NCI-H2196 treated with DMSO at 0.1 percent for 48 hours (cell line): ENCODE measurements around the gene CSHL1.
"Not testable (repeated sequence)": the region's sequence is repeated elsewhere in the genome, so short reads cannot be mapped to it uniquely, and the experiment has no call there.

ENCODE experiments used
- DNase-seq: peaks from one replicate; lab custom pipeline; 2025; ENCODE audit not compliant: unreplicated experiment; lab: John Stamatoyannopoulos, UW

The CSHL1 gene

DNA sequence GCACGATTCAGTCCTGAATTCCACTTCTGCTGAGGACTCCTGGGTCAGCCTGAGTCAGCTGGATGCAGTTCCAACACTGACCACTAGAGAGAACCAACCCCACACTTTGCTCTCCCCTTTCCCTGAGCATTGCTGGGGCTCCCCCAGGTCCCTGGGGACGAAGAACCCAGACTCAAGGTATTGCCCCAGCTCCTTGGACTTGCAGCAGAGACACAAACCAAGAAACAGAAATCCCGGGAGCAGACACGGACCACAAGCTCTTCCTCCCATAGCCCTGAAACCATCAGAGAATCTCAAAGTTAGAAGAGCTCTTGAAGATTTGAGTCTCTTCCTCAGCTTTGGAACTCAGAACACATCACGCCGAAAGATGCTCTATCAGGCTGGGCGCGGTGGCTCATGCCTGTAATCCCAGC, 8.3 kb upstream of the CSHL1 start:
- DNase-seq, result peak; percentile 17

GRCh38 chr17:63918789-63919305, 7.8 kb upstream of the CSHL1 start, which contains the start of gene GH1:
Gene GH1, minus strand, starts transcription at chr17:63918839. Its CDS starts 63 bp downstream, at chr17:63918776.
- DNase-seq, result not testable (repeated sequence)

- no peak for DNase-seq
These were observed 7.2 kb upstream of the CSHL1 start for GRCh38 chr17:63918305-63918704.

DNA sequence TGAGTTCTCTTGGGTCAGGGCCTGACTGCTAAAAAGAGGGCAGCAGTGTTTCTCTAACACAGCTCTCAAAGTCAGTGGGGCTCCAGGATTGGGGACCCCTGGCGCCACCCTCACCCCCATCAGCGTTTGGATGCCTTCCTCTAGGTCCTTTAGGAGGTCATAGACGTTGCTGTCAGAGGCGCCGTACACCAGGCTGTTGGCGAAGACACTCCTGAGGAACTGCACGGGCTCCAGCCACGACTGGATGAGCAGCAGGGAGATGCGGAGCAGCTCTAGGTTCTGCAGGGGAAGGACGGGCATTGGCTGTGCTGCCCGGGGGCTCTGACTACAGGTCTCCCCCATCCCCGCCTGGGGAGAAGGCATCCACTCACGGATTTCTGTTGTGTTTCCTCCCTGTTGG, 6.6 kb upstream of the CSHL1 start:
- DNase-seq, result no peak

- not testable (repeated sequence) for DNase-seq
These were observed 6.1 kb upstream of the CSHL1 start for GRCh38 chr17:63917206-63917605.

- DNase-seq, result no peak
These were observed 5.6 kb upstream of the CSHL1 start for GRCh38 chr17:63916566-63917185.

DNA sequence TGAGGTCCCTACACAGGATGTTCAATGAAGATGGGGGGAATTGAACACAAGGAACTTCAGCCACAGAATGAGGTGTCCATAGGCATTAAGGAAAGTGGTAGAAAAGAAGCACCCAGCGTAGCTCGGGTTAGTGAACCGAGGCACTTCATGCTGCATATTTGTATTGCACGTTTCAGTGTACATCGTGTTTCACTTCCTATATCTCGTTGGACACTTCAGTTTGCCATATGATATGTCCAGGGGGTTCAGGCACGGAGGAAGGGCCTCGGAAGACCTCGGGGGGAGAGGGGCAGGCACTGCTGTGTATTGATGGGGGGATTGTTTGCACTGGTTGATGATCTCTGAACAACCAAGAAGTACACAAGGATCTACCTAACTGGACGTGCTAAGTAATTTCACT, 4.7 kb upstream of the CSHL1 start:
- not testable (repeated sequence) for DNase-seq

GRCh38 chr17:63914471-63914870, 3.4 kb upstream of the CSHL1 start:
- no peak for DNase-seq

DNA sequence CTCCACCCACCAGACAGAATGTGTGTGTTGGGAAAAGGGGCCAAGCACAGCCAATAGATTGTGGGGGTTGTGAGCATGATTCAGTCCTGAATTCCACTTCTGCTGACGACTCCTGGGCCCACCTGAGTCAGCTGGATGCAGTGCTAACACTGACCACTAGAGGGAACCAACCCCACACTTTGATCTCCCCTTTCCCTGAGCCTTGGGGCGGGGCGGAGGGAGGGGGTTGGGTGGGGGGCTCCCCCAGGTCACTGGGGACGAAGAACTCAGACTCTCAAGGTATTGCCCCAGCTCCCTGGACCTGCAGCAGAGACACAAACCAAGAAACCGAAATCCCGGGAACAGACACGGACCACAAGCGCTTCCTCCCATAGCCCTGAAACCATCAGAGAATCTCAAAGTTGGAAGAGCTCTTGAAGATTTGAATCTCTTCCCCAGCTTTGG, 621 bp upstream of the CSHL1 start:
- no peak for DNase-seq

DNA sequence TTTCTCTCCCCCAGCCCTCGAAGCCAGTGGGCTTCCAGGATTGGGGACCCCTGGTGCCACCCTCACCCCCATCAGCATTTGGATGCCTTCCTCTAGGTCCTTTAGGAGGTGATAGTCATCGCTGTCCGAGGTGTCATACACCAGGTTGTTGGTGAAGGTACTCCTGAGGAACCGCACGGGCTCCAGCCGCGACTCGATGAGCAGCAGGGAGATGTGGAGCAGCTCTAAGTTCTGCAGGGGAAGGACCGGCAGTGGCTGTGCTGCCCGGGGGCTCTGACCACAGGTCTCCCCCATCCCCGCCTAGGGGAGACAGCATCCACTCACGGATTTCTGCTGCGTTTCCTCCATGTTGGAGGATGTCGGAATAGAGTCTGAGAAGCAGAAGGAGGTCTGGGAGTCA, 962 bp downstream of the CSHL1 start:
- no peak for DNase-seq

DNA sequence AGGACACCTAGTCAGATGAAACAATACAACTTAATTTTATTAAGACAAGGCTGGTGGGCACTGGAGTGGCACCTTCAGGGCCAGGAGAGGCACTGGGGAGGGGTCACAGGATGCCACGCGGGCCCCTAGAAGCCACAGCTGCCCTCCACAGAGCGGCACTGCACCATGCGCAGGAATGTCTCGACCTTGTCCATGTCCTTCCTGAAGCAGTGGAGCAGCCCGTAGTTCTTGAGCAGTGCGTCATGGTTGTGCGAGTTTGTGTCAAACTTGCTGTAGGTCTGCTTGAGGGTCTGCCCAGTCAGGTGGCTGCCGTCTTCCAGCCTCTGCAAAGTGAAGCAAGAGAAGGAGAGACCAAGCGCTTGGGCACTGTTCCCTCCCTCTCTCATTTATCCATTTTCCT, 1.5 kb downstream of the CSHL1 start:
- not testable (repeated sequence) for DNase-seq

DNA sequence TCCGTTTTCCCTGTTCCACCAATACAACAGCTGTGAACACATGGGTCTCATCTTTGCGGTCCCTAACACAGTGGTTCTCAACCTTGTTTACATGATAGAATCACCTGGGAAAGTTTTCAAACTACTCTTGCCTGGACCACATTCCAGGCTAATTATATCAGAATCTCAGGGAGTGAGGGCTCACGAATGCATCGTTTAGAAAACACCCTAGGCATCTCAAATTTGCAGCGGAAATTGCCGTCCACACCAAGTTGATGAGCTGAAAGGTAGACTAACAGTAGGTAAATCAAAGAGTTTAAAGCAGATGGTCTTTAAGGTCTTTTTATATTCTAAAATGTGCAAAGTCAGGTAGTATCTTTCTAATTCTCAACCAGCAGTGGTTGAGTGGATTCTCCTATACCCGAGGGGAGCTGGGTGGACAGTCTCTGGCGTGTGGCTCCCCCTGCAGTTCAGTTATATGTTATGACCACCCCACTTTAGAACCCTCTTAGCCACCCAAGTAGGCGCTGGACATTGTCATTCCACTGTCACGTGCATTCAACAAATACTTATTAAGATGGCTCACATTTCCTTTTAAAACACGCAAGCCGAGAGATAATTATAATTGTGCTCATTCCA, 3.8 kb downstream of the CSHL1 start:
- not testable (repeated sequence) for DNase-seq

DNA sequence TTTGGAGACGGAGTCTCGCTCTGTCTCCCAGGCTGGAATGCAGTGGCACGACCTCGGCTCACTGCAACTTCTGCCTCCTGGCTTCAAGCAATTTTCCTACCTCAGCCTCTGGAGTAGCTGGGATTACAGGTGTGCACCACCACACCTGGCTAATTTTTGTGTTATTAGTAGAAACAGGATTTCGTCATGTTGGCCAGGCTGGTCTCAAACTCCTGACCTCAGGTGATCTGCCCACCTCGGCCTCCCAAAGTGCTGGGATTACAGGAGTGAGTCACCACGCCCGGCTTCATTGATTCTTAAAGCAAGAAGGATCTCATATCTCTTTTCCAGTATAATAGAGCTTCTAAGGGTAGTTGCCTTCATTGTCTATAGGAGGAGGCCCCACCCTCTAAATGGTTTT, 6.3 kb downstream of the CSHL1 start:
- not testable (repeated sequence) for DNase-seq

- DNase-seq, result not testable (repeated sequence)
These were observed 7.3 kb downstream of the CSHL1 start for GRCh38 chr17:63903787-63904201.

- not testable (repeated sequence) for DNase-seq
These were observed 9.1 kb downstream of the CSHL1 start for GRCh38 chr17:63901971-63902370.

DNA sequence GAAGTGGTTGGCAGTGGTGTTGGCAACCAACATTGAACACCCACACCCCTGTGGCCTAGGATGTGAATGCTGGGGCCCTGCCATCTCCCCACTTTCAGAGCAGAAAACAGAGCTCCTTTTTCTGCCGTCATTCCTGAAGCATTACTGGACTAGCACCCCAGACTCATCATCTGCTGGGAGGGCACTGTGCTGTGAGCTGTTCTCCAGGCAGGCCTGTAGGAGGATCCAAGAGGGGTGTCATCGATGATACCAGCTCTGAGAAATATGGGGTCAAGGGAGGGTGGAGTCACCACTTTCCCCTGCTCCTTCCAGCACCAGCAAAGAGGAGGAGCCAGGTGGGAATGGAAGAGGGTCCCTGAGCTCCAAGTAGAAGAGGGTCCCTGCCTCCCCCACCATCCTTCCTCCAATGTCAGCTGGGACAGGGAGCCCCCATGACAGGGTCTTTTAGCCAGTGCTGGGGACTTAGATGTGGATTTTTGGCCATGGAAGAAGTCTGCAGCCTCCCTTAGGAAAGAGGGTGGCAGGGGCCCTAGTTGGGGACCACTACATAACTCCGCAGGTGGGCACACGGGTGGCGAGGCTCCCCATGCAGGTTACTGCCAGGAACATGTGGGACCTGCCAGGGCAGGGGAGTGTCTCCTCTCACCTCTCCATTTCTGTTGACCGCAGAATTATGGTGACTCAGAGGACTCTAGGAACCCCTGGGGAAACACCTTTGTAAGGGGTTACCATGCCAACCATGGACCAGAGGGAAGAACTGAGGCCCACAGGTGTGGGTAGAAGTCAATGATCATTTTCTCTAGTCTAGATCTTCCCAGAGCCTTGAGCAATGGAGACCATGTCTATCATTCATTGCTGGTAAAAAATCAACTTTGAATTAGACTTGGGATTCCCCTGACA, 11.9 kb downstream of the CSHL1 start:
- not testable (repeated sequence) for DNase-seq

DNA sequence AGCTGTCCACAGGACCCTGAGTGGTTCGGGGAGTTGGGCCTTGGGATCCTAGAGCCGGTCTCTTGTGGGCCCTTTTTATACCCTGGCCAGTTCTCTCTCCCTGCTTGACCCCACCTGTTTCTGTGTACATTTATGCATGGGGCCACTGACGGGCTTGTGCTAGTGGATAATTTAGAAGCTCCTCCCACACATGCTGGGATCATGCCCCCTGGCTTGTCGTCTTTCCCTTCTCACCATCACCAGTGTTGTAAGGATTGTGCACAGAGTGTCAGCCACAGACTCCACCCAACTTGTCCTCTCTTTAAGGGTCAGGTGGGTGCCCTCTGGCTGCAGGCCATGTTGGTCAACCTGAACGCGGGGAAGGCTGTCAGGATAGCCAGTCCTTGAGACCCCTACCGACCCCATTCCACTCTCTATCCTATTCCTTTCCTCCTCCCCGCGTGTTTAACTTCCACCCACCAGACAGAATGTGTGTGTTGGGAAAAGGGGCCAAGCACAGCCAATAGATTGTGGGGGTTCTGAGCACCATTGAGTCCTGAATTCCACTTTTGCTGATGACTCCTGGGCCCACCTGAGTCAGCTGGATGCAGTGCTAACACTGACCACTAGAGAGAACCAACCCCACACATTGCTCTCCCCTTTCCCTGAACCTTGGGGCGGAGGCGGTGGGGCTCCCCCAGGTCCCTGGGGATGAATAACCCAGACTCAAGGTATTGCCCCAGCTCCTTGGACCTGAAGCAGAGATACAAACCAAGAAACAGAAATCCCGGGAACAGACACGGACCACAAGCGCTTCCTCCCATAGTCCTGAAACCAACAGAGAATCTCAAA, 14.3 kb downstream of the CSHL1 start, which contains the start of gene CSH1:
CSH1 (minus strand) TSS at position 51 of the 831 bp plus-strand sequence. CDS start 63 bp downstream, outside the sequence.
- DNase-seq, result not testable (repeated sequence)

DNA sequence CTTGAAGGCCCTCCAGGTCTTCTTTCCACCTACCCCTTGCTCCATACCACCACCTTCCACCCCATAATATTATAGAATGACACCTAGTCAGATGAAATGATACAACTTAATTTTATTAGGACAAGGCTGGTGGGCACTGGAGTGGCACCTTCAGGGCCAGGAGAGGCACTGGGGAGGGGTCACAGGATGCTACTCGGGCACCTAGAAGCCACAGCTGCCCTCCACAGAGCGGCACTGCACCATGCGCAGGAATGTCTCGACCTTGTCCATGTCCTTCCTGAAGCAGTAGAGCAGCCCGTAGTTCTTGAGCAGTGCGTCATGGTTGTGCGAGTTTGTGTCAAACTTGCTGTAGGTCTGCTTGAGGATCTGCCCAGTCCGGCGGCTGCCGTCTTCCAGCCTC, 16.2 kb downstream of the CSHL1 start:
- not testable (repeated sequence) for DNase-seq

- DNase-seq, result not testable (repeated sequence)
These were observed 17.0 kb downstream of the CSHL1 start for GRCh38 chr17:63894021-63894420.

DNA sequence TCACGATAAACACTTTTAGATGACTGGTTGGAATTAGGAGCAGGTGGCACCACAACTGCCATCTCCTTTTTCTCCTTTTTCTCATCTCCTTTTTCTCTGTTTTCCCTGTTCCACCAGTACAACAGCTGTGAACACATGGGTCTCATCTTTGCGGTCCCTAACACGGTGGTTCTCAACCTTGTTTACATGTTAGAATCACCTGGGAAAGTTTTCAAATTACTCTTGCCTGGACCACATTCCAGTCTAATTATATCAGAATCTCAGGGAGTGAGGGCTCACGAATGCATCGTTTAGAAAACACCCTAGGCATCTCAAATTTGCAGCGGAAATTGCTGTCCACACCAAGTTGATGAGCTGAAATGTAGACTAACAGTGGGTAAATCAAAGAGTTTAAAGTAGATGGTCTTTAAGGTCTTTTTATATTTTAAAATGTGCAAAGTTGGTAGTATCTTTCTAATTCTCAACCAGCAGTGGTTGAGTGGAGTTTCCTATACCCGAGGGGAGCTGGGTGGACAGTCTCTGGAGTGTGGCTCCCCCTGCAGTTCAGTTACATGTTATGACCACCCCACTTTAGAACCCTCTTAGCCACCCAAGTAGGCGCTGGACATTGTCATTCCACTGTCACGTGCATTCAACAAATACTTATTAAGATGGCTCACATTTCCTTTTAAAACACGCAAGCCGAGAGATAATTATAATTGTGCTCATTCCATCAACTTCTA, 18.6 kb downstream of the CSHL1 start:
- DNase-seq, result not testable (repeated sequence)
